ENCODE results near the gene PDLIM3.

PDLIM3 gene

GRCh38 chr4:185469580-185470154 lies 65.6 kb downstream of the PDLIM3 start:
- no peak for DNase-seq

GRCh38 chr4:185468999-185469398 lies 66.3 kb downstream of the PDLIM3 start:
- DNase-seq: no peak

GRCh38 chr4:185467991-185468390 lies 67.3 kb downstream of the PDLIM3 start:
- DNase-seq: no peak

GRCh38 chr4:185467101-185467500 lies 68.2 kb downstream of the PDLIM3 start:
- DNase-seq: no peak

- DNase-seq: no peak
Measured at GRCh38 chr4:185465707-185466106, 69.6 kb downstream of the PDLIM3 start.

- no peak for DNase-seq
Measured at GRCh38 chr4:185464887-185465286, 70.4 kb downstream of the PDLIM3 start.

- no peak for DNase-seq
Measured at GRCh38 chr4:185464183-185464582, 71.1 kb downstream of the PDLIM3 start.

GRCh38 chr4:185463541-185463940 lies 71.8 kb downstream of the PDLIM3 start:
- DNase-seq: no peak

GRCh38 chr4:185461565-185461964 lies 73.7 kb downstream of the PDLIM3 start:
- no peak for DNase-seq

- no peak for DNase-seq
Measured at GRCh38 chr4:185457136-185457535, 78.2 kb downstream of the PDLIM3 start.

GRCh38 chr4:185456131-185456530 lies 79.2 kb downstream of the PDLIM3 start:
- no peak for DNase-seq
